ENCODE measurements around the gene RERE. TPM values are rescaled to one million over a fixed set of nuclear protein-coding genes. Genes with fewer than 3 reads are reported as not detected.

Gene RERE
- total RNA-seq, 2 donors from 2014 or later, result 102 to 108 TPM

- no peaks in the 10 kb centered on the region for H3K9me3 ChIP-seq (ENCODE audit: control insufficient read depth, low read length, poor library complexity, severe bottlenecking)
- DNase-seq (no peak), ATAC-seq (no peak)
- Mint-ChIP-seq H3K4me3 (no peak overlapping the region), H3K27ac (no peak overlapping the region), H3K4me1 (peaks cover 8% of the 10 kb centered on the region), H3K27me3 (no peaks in the 10 kb centered on the region), H3K36me3 (ENCODE audit: low read depth) (no peaks in the 10 kb centered on the region)
Observed at GRCh38 chr1:8563944-8564537, 253.4 kb downstream of the RERE start.

GRCh38 chr1:8562881-8563865 lies 254.3 kb downstream of the RERE start:
- Mint-ChIP-seq H3K4me3 (no peak overlapping the region), H3K36me3 (ENCODE audit: low read depth) (no peaks in the 10 kb centered on the region), H3K27me3 (no peaks in the 10 kb centered on the region), H3K4me1 (peaks cover 8% of the 10 kb centered on the region), H3K27ac (peak overlapping the region; percentile 82)
- no peak for ATAC-seq
- H3K9me3 ChIP-seq (ENCODE audit: control insufficient read depth, low read length, poor library complexity, severe bottlenecking), result no peaks in the 10 kb centered on the region
- no peak for DNase-seq

DNA sequence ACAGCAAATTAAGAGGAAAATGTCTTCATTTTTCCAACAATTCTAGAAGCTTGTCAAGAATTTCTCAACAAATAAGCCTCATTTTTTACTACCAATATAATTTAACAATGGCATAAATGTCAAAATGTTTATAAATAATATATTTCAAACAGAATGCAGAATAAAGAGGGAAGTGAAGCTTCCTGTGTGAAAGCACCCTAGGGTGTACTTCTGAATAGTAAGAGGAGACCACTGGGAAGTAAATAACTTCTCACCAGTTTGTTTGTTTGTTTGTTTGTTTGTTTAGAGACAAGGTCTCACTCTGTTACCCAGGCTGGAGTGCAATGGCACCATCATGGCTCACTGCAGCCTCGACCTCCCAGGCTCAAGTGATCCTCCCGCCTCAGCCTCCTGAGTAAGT lies 255.2 kb downstream of the RERE start:
- ATAC-seq (no peak), DNase-seq (no peak)
- peak overlapping the region; percentile 82 for H3K27ac Mint-ChIP-seq
- H3K27me3 Mint-ChIP-seq, result no peaks in the 10 kb centered on the region
- H3K9me3 ChIP-seq (ENCODE audit: control insufficient read depth, low read length, poor library complexity, severe bottlenecking), result no peaks in the 10 kb centered on the region
- H3K4me3 Mint-ChIP-seq, result no peak overlapping the region
- H3K4me1 Mint-ChIP-seq, result peaks cover 8% of the 10 kb centered on the region
- no peaks in the 10 kb centered on the region for H3K36me3 Mint-ChIP-seq (ENCODE audit: low read depth)

DNA sequence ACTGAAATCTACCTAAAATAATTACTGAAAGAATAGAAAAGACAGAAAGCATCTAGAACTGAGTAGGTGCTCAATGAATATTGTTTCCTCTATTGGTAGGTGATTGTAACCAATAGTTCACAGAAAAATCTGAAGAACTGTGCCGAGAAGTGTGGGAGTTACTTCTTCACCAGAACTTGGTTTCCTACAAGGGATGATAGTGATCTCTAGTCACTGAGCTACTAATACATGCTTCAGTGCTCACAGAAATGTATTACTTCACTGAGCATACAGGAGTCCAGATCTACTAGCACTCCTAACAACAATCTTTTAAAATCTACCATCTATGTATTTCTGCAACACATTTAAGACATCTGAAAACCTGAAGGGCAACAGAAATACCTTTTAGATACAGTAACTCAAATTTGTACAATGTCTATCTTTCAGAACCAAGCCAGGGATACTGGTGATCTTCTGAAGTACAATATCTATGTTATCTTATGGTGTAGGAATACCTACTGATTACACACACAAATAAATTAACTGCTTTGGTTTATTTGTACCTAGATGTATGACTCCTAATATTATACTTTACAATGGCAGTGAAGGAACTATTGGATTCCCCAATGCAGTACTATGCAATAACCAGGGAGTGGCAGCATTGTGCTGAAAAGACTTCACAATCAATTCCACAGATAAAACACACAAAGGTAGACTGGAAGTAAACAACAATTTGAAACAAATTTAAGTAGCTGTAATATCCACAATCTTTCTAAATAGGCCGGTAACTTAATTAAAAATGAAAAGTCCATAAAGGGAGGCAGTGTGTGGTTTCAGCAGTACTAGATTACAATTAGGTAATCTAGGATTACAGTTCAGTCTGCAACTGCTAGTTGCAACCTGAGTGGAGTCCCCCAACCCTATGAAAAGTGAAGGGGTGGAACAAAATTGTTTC lies 256.6 kb downstream of the RERE start:
- H3K27ac Mint-ChIP-seq, result no peak overlapping the region
- no peaks in the 10 kb centered on the region for H3K27me3 Mint-ChIP-seq
- H3K36me3 Mint-ChIP-seq (ENCODE audit: low read depth), result no peaks in the 10 kb centered on the region
- H3K4me1 Mint-ChIP-seq, result peaks cover 8% of the 10 kb centered on the region
- ATAC-seq, result peak; percentile 81
- H3K4me3 Mint-ChIP-seq, result no peak overlapping the region
- no peaks in the 10 kb centered on the region for H3K9me3 ChIP-seq (ENCODE audit: control insufficient read depth, low read length, poor library complexity, severe bottlenecking)
- peak in 1 of 3 donors; percentile 12 for DNase-seq

- Mint-ChIP-seq H3K27me3 (no peaks in the 10 kb centered on the region), H3K4me3 (no peak overlapping the region), H3K36me3 (ENCODE audit: low read depth) (no peaks in the 10 kb centered on the region), H3K4me1 (peaks cover 8% of the 10 kb centered on the region), H3K27ac (no peak overlapping the region)
- DNase-seq (no peak), ATAC-seq (no peak)
- no peaks in the 10 kb centered on the region for H3K9me3 ChIP-seq (ENCODE audit: control insufficient read depth, low read length, poor library complexity, severe bottlenecking)
Observed at GRCh38 chr1:8560035-8560434, 257.4 kb downstream of the RERE start.

- no peaks in the 10 kb centered on the region for H3K27me3 Mint-ChIP-seq
- no peaks in the 10 kb centered on the region for H3K9me3 ChIP-seq (ENCODE audit: control insufficient read depth, low read length, poor library complexity, severe bottlenecking)
- ATAC-seq (no peak), DNase-seq (no peak)
- H3K27ac Mint-ChIP-seq, result no peak overlapping the region
- no peaks in the 10 kb centered on the region for H3K36me3 Mint-ChIP-seq (ENCODE audit: low read depth)
- H3K4me1 Mint-ChIP-seq, result peaks cover 10% of the 10 kb centered on the region
- no peak overlapping the region for H3K4me3 Mint-ChIP-seq
Observed at GRCh38 chr1:8555582-8555981, 261.9 kb downstream of the RERE start.

DNA sequence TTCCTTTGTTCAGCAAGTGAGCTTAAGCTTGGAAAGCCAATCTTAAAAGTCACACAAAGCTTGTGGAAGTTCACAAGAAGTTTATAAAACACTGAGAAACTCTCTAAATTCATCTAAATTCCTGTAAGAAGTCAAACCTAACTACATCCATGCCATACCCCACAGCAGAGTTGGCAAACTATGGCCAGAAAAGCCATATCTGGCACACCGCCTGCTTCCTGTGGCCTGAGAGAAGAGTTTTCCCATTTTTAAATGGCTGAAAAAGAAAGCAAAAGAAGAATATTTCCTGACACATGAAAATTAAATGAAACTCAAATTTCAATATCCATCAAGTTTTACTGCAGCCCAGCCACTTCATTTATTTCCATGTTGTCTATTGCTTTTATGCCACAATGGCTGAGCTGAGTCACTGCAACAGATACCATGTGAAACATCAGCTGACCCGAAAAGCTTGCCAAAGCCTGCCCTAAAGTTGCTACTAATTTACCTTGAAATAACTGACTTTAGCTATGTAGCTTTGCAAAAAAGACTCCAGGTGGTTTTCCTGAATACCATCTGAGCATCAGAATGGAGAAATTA lies 262.4 kb downstream of the RERE start:
- no peak overlapping the region for H3K4me3 Mint-ChIP-seq
- peaks cover 10% of the 10 kb centered on the region for H3K4me1 Mint-ChIP-seq
- DNase-seq (no peak), ATAC-seq (no peak)
- no peaks in the 10 kb centered on the region for H3K36me3 Mint-ChIP-seq (ENCODE audit: low read depth)
- no peaks in the 10 kb centered on the region for H3K27me3 Mint-ChIP-seq
- H3K27ac Mint-ChIP-seq, result no peak overlapping the region
- H3K9me3 ChIP-seq (ENCODE audit: control insufficient read depth, low read length, poor library complexity, severe bottlenecking), result no peaks in the 10 kb centered on the region

DNA sequence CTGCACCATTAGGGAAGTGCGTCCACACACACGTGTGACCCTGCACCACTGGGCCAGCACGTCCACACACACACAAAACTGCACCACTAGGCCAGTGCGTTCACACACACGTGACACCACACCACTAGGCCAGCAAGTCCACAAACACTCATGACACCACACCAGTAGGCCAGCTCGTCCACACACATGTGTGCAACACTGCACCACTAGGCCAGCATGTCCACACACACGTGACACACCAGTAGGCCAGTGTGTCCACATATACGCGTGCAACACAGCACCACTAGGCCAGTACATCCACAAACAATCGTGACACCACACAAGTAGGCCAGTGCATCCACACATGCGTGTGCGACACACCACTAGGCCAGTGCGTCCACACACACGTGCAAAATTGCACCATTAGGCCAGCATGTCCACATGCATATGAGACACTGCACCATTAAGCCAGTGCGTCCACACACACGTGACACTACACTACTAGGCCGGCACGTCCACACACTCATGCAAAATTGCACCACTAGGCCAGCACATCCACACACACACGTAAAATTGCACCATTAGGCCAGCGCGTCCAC lies 264.5 kb downstream of the RERE start:
- H3K27me3 Mint-ChIP-seq, result no peaks in the 10 kb centered on the region
- DNase-seq (no peak), ATAC-seq (no peak)
- no peak overlapping the region for H3K27ac Mint-ChIP-seq
- no peak overlapping the region for H3K4me3 Mint-ChIP-seq
- peaks cover 16% of the 10 kb centered on the region for H3K4me1 Mint-ChIP-seq
- no peaks in the 10 kb centered on the region for H3K36me3 Mint-ChIP-seq (ENCODE audit: low read depth)
- no peaks in the 10 kb centered on the region for H3K9me3 ChIP-seq (ENCODE audit: control insufficient read depth, low read length, poor library complexity, severe bottlenecking)

DNA sequence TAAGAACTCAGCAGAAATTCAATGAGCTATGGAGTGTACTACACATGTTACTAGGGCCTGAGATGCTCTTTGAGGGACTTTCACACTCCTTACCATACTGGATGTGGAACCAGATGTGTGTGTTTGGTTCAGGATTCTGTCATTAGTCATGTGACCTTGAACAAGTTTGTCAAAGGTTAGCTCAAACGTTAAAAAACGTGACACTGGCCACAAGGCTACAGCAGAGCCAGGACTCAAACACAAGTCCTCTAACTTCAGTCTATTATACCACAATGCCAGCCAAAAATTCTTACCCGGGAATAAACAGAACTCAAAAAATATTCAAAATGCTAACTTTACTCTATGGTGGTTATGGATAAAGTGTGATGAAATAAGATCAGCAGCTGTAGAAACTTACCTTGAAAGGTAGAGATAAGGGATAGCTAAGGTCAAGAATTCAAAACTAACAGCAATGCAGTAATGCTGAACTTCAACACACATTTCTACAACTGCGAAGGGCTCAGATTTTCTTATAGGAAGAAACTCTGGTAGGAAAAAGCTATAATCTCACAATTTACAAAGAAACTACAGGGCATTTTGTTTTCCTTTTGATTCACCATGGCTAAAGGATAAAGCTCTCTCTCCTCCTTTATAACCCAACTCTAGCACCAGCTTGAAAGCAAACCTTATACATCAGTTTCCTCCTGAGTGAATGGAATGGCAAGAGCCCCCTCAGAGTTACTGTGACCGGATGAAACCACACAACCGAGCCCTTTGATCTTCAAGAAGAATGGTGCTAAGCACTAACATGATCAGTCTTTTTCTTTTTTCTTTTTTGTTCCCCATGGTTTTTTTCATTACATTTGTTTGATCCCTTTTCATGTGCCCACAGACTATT lies 265.6 kb downstream of the RERE start:
- DNase-seq (no peak), ATAC-seq (no peak)
- Mint-ChIP-seq H3K27me3 (no peaks in the 10 kb centered on the region), H3K4me3 (no peak overlapping the region), H3K4me1 (peaks cover 17% of the 10 kb centered on the region), H3K36me3 (ENCODE audit: low read depth) (no peaks in the 10 kb centered on the region), H3K27ac (no peak overlapping the region)
- H3K9me3 ChIP-seq (ENCODE audit: control insufficient read depth, low read length, poor library complexity, severe bottlenecking), result no peaks in the 10 kb centered on the region

DNA sequence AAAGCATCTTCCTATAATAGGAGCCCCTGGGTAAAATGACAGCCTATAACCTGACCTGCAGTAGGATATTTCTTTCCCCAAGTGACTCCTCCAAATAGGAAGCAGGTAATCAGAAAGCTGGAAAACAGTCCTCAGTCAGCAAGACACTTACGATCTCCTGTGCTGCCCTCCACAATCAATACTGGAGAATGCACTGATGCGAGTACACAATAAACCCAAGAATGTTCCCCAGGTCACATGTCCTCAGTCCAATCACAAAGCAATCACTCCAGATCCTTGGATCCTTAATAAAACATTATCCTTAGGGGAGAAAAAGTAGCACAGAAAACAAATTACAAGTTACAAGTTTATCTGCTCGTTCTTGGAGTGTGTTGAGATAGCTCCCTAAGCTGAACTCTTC lies 266.4 kb downstream of the RERE start:
- Mint-ChIP-seq H3K36me3 (ENCODE audit: low read depth) (no peaks in the 10 kb centered on the region), H3K27me3 (no peaks in the 10 kb centered on the region), H3K4me1 (peaks cover 17% of the 10 kb centered on the region), H3K27ac (no peak overlapping the region), H3K4me3 (no peak overlapping the region)
- ATAC-seq (no peak), DNase-seq (no peak)
- H3K9me3 ChIP-seq (ENCODE audit: control insufficient read depth, low read length, poor library complexity, severe bottlenecking), result no peaks in the 10 kb centered on the region

GRCh38 chr1:8547791-8548190 lies 269.6 kb downstream of the RERE start:
- ATAC-seq (no peak), DNase-seq (no peak)
- Mint-ChIP-seq H3K27ac (no peak overlapping the region), H3K27me3 (no peaks in the 10 kb centered on the region), H3K36me3 (ENCODE audit: low read depth) (no peaks in the 10 kb centered on the region), H3K4me3 (no peak overlapping the region), H3K4me1 (peaks cover 23% of the 10 kb centered on the region)
- H3K9me3 ChIP-seq (ENCODE audit: control insufficient read depth, low read length, poor library complexity, severe bottlenecking), result no peaks in the 10 kb centered on the region

DNA sequence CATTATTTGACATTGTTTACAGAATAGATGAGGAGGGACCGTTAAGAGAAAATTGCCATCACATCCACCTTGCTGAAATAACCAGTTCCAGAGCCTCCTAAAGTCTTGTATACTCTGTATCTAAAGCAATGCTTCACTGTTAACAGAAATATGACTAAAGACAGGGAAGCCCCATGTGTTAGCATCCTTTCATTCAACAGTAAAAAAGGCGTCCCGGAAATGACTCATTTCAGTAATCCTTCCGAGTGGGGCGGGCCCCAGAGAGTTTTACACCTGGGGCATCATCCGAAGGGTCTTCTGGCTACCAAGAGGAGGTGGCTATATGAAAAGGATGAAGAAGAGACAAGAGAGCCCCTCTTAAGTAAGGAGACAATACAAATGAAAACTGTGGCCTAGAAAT lies 272.4 kb downstream of the RERE start:
- H3K4me3 Mint-ChIP-seq, result no peak overlapping the region
- H3K4me1 Mint-ChIP-seq, result peaks cover 13% of the 10 kb centered on the region
- H3K27ac Mint-ChIP-seq, result no peak overlapping the region
- DNase-seq (no peak), ATAC-seq (peak; percentile 79)
- H3K27me3 Mint-ChIP-seq, result no peaks in the 10 kb centered on the region
- no peaks in the 10 kb centered on the region for H3K36me3 Mint-ChIP-seq (ENCODE audit: low read depth)
- no peaks in the 10 kb centered on the region for H3K9me3 ChIP-seq (ENCODE audit: control insufficient read depth, low read length, poor library complexity, severe bottlenecking)
